HG03025 (cell line): ENCODE data around the gene TMEM69.
"Not testable (repeated sequence)": the region's sequence is repeated elsewhere in the genome, so short reads cannot be mapped to it uniquely, and the experiment has no call there.

ENCODE experiments used
- ATAC-seq: cut with Tn5 transposase; IDR thresholded peaks from one replicate; pipeline ENCODE4 v1.9.1; 2021; ENCODE audit warnings: mild to moderate bottlenecking, moderate library complexity; ENCODE audit not compliant: unreplicated experiment, low FRiP score

The TMEM69 gene

GRCh38 chr1:45730075-45730779 lies 42.2 kb downstream of the TMEM69 start:
- no peak for ATAC-seq

- no peak for ATAC-seq
Observed at GRCh38 chr1:45730780-45731319, 42.9 kb downstream of the TMEM69 start.

- ATAC-seq = no peak
Observed at GRCh38 chr1:45739137-45739536, 51.2 kb downstream of the TMEM69 start.

- not testable (repeated sequence) for ATAC-seq
Observed at GRCh38 chr1:45739641-45740156, 51.7 kb downstream of the TMEM69 start.
